Upper lobe of left lung (tissue), 6 donors: ENCODE results near the gene PIGP. TPM values are rescaled to one million over a fixed set of nuclear protein-coding genes. Genes with fewer than 3 reads are reported as not detected.

Source experiments
- ATAC-seq, 2 donors: fragments of 200-7000 bp; cut with Tn5 transposase; one replicate each; pipeline ENCODE4 v1.9.1; 2022; ENCODE audit warnings: mild to moderate bottlenecking in 2 of 2, moderate library complexity in 2 of 2; ENCODE audit not compliant: low FRiP score in 2 of 2
- DNase-seq, 2 donors: peaks; one replicate each; pipeline ENCODE4 v3.0.0-alpha.2; 2019 to 2020
- H3K27ac ChIP-seq, 4 donors: fragments of 200-600 bp; sonication (generic); one replicate each; pipeline ENCODE4 v1.5.1; 2016 to 2019
- H3K27me3 ChIP-seq, 4 donors: fragments of 200-600 bp; sonication (generic); one replicate each; pipeline ENCODE4 v1.5.1; 2017 to 2019
- H3K36me3 ChIP-seq, 4 donors: fragments of 200-600 bp; sonication (generic); one replicate each; pipeline ENCODE4 v1.5.1; 2016 to 2019
- H3K4me1 ChIP-seq, 4 donors: fragments of 200-600 bp; sonication (generic); one replicate each; pipeline ENCODE4 v1.5.1; 2018 to 2019
- H3K4me3 ChIP-seq, 4 donors: fragments of 200-600 bp; sonication (generic); one replicate each; pipeline ENCODE4 v1.5.1; 2017 to 2019; ENCODE audit warnings: mild to moderate bottlenecking in 2 of 4, moderate library complexity in 1 of 4
- H3K9me3 ChIP-seq, 4 donors: fragments of 200-600 bp; sonication (generic); one replicate each; pipeline ENCODE4 v1.5.1; 2018 to 2019
- CTCF ChIP-seq, 6 experiments: fragments of 450-650 bp in 4 of 6; fragments of 200-600 bp in 2 of 6; sonication (generic) in 2 of 6; IDR thresholded peaks; one replicate each; pipeline ENCODE4 v1.5.1; 2016 to 2019; ENCODE audit warnings: antibody characterized with exemption in 6 of 6
- EP300 ChIP-seq, 4 donors: sonication (generic); formaldehyde crosslinking; IDR thresholded peaks; one replicate each; pipeline ENCODE4 v1.5.1; 2017; ENCODE audit warnings: antibody characterized with exemption in 4 of 4, control low read depth in 2 of 4
- POLR2A ChIP-seq, 4 donors: fragments of 450-650 bp; IDR thresholded peaks; one replicate each; pipeline ENCODE4 v1.5.1; 2016 to 2017; ENCODE audit warnings: antibody characterized with exemption in 4 of 4, mild to moderate bottlenecking in 2 of 4
- POLR2AphosphoS5 ChIP-seq, 2 donors: sonication (generic); formaldehyde crosslinking; IDR thresholded peaks; one replicate each; pipeline ENCODE4 v1.5.1; 2017; ENCODE audit warnings: antibody characterized with exemption in 2 of 2
- WGBS, 2 donors: methylation state at CpG; one replicate each; pipeline ENCODE4 v1.1.5; 2017 to 2018; 5-methylcytosine and 5-hydroxymethylcytosine counted together
- total RNA-seq, 6 donors: library from RNA; depleted of rRNA in 4 of 6; stranded (reverse); fragments of >200 nt in 4 of 6; gene quantifications; one replicate each; pipeline versions ENCODE4 v1.1.0 to v1.2.1, GENCODE V29; 2016 to 2021
- donor health status: DM: no; HTN: no; CAD: no; lungs with moderate emphysema.
- donor health status: DM: no; HTN: yes; CAD: no; lungs with severe emphysema.

The PIGP gene
- total RNA-seq, 6 donors from 2014 or later: 3.1 to 33.1 (median 12.6) TPM

GRCh38 chr21:37044643-37045042 is 28.2 kb downstream of the PIGP start:
- no peaks in the 10 kb centered on the region for H3K9me3 ChIP-seq
- no peaks in the 10 kb centered on the region for H3K4me1 ChIP-seq
- no peak overlapping the region for H3K4me3 ChIP-seq
- no peak for DNase-seq
- whole genome bisulfite sequencing, 2 donors: 96 to 98% methylated on average over 2 to 3 of the region's 3 CpGs
- TF ChIP-seq POLR2A (IDR thresholded peaks at IDR 0.05) (no peak), POLR2AphosphoS5 (IDR thresholded peaks at IDR 0.05) (no peak), CTCF (IDR thresholded peaks at IDR 0.05) (no peak), EP300 (IDR thresholded peaks at IDR 0.05) (no peak)
- no peak for ATAC-seq
- H3K27me3 ChIP-seq: no peaks in the 10 kb centered on the region
- H3K27ac ChIP-seq: no peak overlapping the region
- no peaks in the 10 kb centered on the region for H3K36me3 ChIP-seq

- 85 to 90% methylated on average over 6 of the region's 6 CpGs for WGBS, 2 donors
- Histone ChIP-seq H3K27ac (no peak overlapping the region), H3K36me3 (no peaks in the 10 kb centered on the region), H3K4me1 (no peaks in the 10 kb centered on the region), H3K4me3 (no peak overlapping the region), H3K27me3 (no peaks in the 10 kb centered on the region), H3K9me3 (no peaks in the 10 kb centered on the region)
- DNase-seq: peak in 1 of 2 donors; percentile 44
- TF ChIP-seq POLR2A (IDR thresholded peaks at IDR 0.05): no peak
- no peak for TF ChIP-seq POLR2AphosphoS5 (IDR thresholded peaks at IDR 0.05)
- no peak for TF ChIP-seq CTCF (IDR thresholded peaks at IDR 0.05)
- no peak for TF ChIP-seq EP300 (IDR thresholded peaks at IDR 0.05)
- ATAC-seq: no peak
Observed at GRCh38 chr21:37043818-37044217, 29.1 kb downstream of the PIGP start.

GRCh38 chr21:37041706-37042271 is 31.1 kb downstream of the PIGP start:
- DNase-seq (peak in 1 of 2 donors; percentile 42), ATAC-seq (no peak)
- 90 to 98% methylated on average over 3 to 4 of the region's 4 CpGs for WGBS, 2 donors
- Histone ChIP-seq H3K27ac (no peak overlapping the region), H3K36me3 (no peaks in the 10 kb centered on the region), H3K4me3 (no peak overlapping the region), H3K4me1 (no peaks in the 10 kb centered on the region), H3K27me3 (no peaks in the 10 kb centered on the region), H3K9me3 (no peaks in the 10 kb centered on the region)
- TF ChIP-seq POLR2A (IDR thresholded peaks at IDR 0.05): no peak
- TF ChIP-seq CTCF (IDR thresholded peaks at IDR 0.05): no peak
- TF ChIP-seq POLR2AphosphoS5 (IDR thresholded peaks at IDR 0.05): no peak
- no peak for TF ChIP-seq EP300 (IDR thresholded peaks at IDR 0.05)

DNA sequence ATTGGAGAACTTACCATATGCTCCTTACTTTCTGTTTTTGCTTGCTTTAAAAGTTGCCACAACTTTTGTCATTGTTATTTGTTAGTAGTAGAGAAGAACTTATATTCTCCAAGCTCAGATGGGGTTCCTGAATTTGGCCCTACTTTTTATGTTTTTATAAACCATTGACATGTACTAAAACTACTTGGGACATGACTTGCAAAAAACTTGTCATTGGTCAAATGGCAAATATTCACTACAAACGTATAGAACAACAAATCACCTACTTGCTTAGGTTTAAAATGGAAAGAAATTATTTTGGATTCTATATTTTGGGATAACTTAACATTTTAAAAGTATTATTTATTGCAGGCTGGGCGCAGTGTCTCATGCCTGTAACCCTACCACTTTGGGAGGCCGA is 32.7 kb downstream of the PIGP start:
- H3K36me3 ChIP-seq: no peaks in the 10 kb centered on the region
- no peak for ATAC-seq
- no peaks in the 10 kb centered on the region for H3K27me3 ChIP-seq
- no peak overlapping the region for H3K4me3 ChIP-seq
- 92 to 97% methylated on average over 3 of the region's 3 CpGs for WGBS, 2 donors
- no peaks in the 10 kb centered on the region for H3K9me3 ChIP-seq
- TF ChIP-seq POLR2AphosphoS5 (IDR thresholded peaks at IDR 0.05): no peak
- TF ChIP-seq EP300 (IDR thresholded peaks at IDR 0.05): no peak
- TF ChIP-seq CTCF (IDR thresholded peaks at IDR 0.05): no peak
- no peak for TF ChIP-seq POLR2A (IDR thresholded peaks at IDR 0.05)
- no peak overlapping the region for H3K27ac ChIP-seq
- H3K4me1 ChIP-seq: no peaks in the 10 kb centered on the region
- DNase-seq: no peak

DNA sequence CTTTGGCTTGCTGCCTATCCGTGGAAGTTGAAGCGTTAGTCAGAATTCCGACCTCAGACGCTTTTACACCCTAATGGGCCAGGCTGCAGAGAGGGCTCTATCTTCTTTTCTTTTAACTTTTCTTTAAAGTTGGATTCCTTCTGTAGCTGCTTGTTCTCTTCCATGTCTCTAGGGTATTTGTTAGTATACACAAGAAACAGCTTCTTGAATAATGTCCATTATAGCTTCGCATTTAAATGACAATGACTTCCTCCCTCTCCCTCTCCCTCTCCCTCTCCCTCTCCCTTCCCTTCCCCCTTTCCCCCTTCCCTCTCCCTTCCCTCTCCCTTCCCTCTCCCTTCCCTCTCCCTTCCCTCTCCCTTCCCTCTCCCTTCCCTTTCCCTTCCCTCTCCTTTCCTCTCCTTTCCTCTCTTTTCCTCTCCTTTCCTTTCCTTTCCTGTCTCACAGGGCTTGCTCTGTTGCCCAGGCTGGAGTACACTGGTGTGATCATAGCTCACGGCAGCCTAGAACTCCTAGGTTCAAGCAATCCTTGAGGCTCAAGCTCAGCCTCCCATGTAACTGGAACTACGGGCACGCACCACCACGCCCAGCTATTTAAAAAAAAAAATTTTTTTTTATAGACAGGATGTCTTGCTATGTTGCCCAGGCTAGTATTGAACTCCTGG is 33.3 kb downstream of the PIGP start:
- Histone ChIP-seq H3K36me3 (no peaks in the 10 kb centered on the region), H3K9me3 (no peaks in the 10 kb centered on the region), H3K27me3 (no peaks in the 10 kb centered on the region), H3K4me1 (no peaks in the 10 kb centered on the region), H3K27ac (no peak overlapping the region), H3K4me3 (no peak overlapping the region)
- DNase-seq: no peak
- TF ChIP-seq POLR2A (IDR thresholded peaks at IDR 0.05): no peak
- TF ChIP-seq POLR2AphosphoS5 (IDR thresholded peaks at IDR 0.05): no peak
- TF ChIP-seq CTCF (IDR thresholded peaks at IDR 0.05): no peak
- TF ChIP-seq EP300 (IDR thresholded peaks at IDR 0.05): no peak
- 78 to 82% methylated on average over 9 of the region's 9 CpGs for WGBS, 2 donors
- no peak for ATAC-seq
